ENCODE data around the gene LRRC74A.
A peak's percentile ranks its signal among the peaks of the same experiment; 100 is the strongest.

Gene LRRC74A

GRCh38 chr14:76862546-76863282 is 36.5 kb downstream of the LRRC74A start:
- Histone ChIP-seq H3K79me2 (no peaks in the 10 kb centered on the region), H3K4me2 (ENCODE audit: low read length) (no peak overlapping the region), H3K4me1 (peaks cover 5% of the 10 kb centered on the region), H3K4me3 (ENCODE audit: low read depth, low read length) (no peak overlapping the region), H3K9ac (no peak overlapping the region), H3K9me3 (ENCODE audit: control insufficient read depth, low read length) (no peaks in the 10 kb centered on the region), H3K27ac (no peak overlapping the region), H3K36me3 (ENCODE audit: control insufficient read depth, insufficient read depth, low read length) (no peaks in the 10 kb centered on the region), H2AFZ (no peak overlapping the region), H3K27me3 (ENCODE audit: control insufficient read depth, insufficient read depth, low read length) (no peaks in the 10 kb centered on the region)
- no peak for TF ChIP-seq CTCF (IDR thresholded peaks at IDR 0.05)

DNA sequence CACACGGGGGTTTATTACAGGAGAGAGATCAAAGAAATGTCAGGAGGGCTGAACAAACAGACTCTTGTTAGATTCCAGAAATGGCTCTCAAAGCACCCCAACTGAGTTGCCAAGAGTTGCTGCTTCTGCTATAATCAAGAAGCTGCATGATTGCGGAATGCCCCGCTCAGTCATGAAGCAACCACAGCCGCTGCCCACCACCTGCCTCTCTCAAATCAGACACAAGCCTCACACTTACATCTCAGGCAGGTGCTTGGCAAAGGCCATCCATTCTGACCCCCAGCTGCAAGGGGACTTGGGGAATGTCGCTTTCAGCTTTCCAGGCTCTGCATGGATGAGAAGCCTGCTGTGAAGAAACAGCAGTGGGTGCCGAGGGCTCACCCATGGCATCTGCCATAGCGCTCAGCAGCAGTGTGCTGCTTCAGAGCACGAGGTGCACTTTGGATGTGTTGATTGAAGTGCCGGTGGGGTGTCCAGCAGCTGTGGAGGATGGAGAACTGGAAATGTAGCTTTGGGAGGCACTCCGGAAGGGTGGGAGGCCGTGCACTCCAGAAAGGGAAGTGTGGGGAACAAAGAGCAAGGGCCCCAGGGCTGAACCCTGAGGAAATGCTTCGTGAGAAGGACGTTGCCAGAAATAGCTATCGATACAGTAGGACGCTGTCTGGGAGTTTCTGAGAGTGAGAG is 37.7 kb downstream of the LRRC74A start:
- no peak overlapping the region for H2AFZ ChIP-seq
- H3K9me3 ChIP-seq (ENCODE audit: control insufficient read depth, low read length): no peaks in the 10 kb centered on the region
- H3K79me2 ChIP-seq: no peaks in the 10 kb centered on the region
- H3K4me3 ChIP-seq (ENCODE audit: low read depth, low read length): no peak overlapping the region
- no peak for TF ChIP-seq CTCF (IDR thresholded peaks at IDR 0.05)
- H3K4me1 ChIP-seq: peaks cover 11% of the 10 kb centered on the region
- H3K27me3 ChIP-seq (ENCODE audit: control insufficient read depth, insufficient read depth, low read length): no peaks in the 10 kb centered on the region
- H3K27ac ChIP-seq: peak overlapping the region; percentile 20
- H3K36me3 ChIP-seq (ENCODE audit: control insufficient read depth, insufficient read depth, low read length): no peaks in the 10 kb centered on the region
- H3K4me2 ChIP-seq (ENCODE audit: low read length): no peak overlapping the region
- no peak overlapping the region for H3K9ac ChIP-seq

GRCh38 chr14:76866456-76866855 is 40.2 kb downstream of the LRRC74A start:
- H3K4me1 ChIP-seq: peaks cover 11% of the 10 kb centered on the region
- H3K36me3 ChIP-seq (ENCODE audit: control insufficient read depth, insufficient read depth, low read length): no peaks in the 10 kb centered on the region
- no peak overlapping the region for H3K27ac ChIP-seq
- no peak overlapping the region for H3K9ac ChIP-seq
- H2AFZ ChIP-seq: no peak overlapping the region
- H3K4me2 ChIP-seq (ENCODE audit: low read length): no peak overlapping the region
- H3K27me3 ChIP-seq (ENCODE audit: control insufficient read depth, insufficient read depth, low read length): no peaks in the 10 kb centered on the region
- no peaks in the 10 kb centered on the region for H3K79me2 ChIP-seq
- no peak for TF ChIP-seq CTCF (IDR thresholded peaks at IDR 0.05)
- H3K4me3 ChIP-seq (ENCODE audit: low read depth, low read length): no peak overlapping the region
- H3K9me3 ChIP-seq (ENCODE audit: control insufficient read depth, low read length): no peaks in the 10 kb centered on the region

- Histone ChIP-seq H3K27me3 (ENCODE audit: control insufficient read depth, insufficient read depth, low read length) (no peaks in the 10 kb centered on the region), H3K4me1 (peaks cover 11% of the 10 kb centered on the region), H3K27ac (peak overlapping the region; percentile 43), H3K9ac (no peak overlapping the region), H2AFZ (peak overlapping the region; percentile 84), H3K9me3 (ENCODE audit: control insufficient read depth, low read length) (no peaks in the 10 kb centered on the region), H3K79me2 (no peaks in the 10 kb centered on the region), H3K4me3 (ENCODE audit: low read depth, low read length) (no peak overlapping the region), H3K36me3 (ENCODE audit: control insufficient read depth, insufficient read depth, low read length) (no peaks in the 10 kb centered on the region), H3K4me2 (ENCODE audit: low read length) (peak overlapping the region; percentile 37)
- TF ChIP-seq CTCF (IDR thresholded peaks at IDR 0.05): no peak
These were observed 41.6 kb downstream of the LRRC74A start for GRCh38 chr14:76867516-76868453.
